GM18861 (cell line): Measurements from ENCODE around the gene RIPOR2.
"Not testable (repeated sequence)": the region's sequence is repeated elsewhere in the genome, so short reads cannot be mapped to it uniquely, and the experiment has no call there.

Source experiments
- ATAC-seq: cut with Tn5 transposase; IDR thresholded peaks from one replicate; pipeline ENCODE4 v1.9.1; 2021; ENCODE audit not compliant: unreplicated experiment

The RIPOR2 gene

DNA sequence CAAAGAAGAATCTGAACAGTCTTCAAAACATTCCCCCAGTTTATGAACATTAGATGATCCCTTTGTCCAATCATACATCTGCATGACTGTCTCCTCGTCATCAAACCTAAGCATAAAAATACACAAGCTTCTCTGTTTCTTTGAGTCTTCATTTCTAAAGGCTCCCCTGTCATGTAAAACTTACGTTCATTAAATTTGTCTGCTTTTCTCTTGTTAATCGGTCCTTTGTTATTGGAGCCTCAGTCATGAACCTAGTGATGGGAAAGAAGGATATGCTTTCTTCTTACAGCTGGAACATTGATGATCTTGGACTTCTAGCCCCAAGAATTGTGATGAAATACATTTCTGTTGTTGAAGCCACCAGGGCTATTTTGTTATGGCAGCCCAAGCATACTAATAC is 18.0 kb upstream of the RIPOR2 start:
- no peak for ATAC-seq

DNA sequence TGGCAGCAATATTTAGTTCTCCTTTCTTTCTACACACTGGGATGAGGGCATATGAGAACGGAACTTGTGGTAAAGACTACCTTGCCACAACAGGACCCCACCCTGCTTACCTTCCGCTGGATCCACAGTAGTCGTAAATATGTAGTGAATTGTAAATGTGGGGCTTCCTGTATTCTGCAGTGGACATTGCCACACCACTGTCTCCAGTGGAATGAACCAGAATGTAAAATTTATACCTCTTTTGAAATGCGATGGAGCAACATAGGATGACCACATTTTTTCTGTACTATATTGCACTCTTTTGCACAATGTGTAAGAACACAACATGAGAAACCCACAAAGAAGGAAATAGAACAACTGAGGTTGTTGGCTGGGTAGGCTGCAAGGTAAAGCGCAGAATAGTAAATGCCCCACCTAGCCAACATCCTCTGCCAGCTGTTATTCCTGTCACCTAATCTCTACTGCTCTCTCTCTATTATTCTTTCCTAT is 16.1 kb upstream of the RIPOR2 start:
- ATAC-seq = no peak

DNA sequence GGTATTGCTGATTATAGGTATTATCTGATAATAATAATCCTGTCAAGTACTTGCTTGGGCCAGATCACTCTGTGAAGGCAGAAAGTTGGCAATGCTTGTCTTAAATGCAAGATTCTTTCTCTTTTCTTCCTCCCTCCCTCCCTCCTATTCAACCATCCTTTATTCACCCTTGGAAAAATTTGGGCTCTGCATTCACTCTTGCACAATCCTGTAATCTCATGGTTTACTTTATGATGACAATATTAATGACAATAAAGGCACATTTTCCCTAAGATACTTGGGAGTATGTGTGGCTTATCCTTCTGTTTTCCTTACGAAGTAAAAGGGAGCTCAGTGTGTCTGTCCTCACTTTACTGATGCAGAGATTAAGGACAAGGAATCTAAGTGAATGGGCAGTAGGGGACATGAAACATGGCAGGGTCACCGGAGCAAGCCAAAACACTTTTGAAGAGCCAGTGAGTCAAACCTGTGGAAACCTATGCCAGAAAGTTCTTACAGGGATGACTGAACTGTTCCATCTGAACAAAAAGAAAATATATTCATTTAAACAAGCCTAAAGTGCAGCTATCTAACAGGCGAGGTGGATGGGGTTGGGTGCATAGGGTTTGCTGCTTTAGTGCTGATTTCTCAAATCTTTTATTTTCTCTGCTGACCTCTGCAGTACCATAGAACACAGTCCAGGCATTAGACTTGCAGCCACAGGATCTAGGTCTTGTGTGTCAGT is 14.6 kb upstream of the RIPOR2 start:
- ATAC-seq = no peak

DNA sequence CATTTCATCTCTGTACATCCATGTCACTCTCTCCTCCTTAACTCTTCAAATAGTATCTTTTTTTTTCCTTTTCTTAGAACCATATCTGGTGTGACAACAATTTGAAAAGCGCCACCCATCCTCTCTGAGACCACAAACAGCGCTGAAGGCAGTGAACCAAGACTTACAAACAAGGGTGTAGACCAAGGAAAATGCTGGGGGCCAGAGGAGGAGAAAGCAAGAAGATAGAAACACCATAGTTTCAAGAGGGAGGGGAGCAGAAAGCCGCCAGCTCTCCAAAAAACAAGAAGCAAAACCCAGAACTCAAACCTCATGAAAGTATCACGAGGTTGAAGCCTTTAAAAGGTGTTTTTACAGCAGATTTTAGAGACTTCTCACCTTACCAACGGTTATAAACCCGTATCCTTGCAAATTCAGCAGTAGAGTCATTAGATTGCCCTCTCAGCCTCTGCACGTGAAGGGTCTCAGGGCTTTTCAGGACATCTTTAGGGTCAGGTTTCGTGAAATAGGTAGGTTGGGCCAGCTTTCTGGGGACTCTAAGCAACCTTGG is 13.3 kb upstream of the RIPOR2 start:
- peak; percentile 86 for ATAC-seq

DNA sequence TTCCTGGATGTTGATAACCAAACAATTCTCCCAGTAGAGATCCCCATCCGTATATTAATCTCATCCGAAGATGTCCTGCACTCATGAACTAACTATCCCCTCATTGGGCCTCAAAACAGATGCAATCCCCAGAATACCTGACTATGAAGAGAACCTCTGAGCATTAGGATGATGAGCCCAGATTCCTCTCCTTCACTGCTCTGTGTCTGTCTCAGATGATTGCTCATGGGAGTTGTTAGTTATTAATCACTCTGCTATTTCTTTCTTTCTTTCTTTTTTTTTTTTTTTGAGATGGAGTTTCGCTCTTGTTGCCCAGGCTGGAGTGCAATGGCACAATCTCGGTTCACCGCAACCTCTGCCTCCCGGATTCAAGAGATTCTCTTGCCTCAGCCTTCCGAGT is 12.5 kb upstream of the RIPOR2 start:
- ATAC-seq = not testable (repeated sequence)

DNA sequence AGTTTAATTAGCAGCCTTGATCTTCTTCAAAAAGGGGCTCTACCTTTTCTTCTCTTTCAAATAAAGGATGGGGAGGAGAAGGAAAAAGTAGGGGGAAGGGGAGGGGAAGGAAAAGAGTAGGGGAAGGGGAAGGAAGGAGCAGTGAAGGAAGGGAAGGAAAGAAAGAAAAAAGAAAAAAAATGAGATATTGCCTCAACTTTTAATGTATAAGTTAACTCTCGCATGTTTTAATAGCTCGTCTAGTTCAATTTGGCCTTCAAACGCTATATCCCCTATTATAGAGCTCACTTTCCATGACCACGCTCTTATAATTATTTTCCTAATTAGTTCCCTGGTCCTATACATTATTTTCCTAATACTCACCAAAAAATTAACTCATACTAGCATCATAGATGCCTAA is 11.9 kb upstream of the RIPOR2 start:
- ATAC-seq = no peak

DNA sequence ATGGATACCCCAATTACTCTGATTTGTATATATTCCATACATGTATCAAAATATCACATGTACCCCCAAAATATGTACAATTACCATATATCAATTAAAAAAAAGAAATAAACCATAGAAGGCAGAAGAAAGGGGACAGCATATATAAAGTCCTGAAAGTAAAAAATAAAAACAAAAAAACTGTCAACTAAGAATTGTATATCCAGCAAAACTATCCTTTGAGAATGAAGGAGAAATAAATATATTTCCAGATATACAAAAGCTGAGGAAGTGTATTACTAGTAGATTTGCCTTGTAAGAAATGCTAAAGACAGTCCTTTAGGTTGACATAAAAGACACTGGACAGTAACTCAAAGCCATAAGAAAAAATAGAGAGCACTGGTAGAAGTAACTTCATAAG is 9.3 kb upstream of the RIPOR2 start:
- ATAC-seq = no peak

DNA sequence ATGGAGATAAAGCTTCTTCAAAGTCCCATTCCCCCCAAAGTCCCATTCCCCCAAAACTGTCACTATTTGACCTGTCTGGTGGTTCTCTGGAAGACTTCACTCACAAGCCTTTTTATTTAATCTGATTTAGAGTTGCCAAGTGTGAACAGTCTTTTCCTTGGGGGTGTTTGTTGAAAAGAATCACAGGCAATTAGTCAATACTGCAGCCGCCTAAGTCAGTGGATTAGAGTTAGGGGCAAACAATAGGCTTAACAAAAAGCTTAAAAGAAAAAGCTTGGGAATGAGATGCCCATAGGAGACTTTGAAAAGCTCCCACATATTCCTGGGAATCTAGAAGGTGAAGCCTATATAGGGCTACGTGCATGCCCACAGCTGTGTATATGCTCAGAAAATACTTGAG is 8.0 kb upstream of the RIPOR2 start:
- no peak for ATAC-seq

DNA sequence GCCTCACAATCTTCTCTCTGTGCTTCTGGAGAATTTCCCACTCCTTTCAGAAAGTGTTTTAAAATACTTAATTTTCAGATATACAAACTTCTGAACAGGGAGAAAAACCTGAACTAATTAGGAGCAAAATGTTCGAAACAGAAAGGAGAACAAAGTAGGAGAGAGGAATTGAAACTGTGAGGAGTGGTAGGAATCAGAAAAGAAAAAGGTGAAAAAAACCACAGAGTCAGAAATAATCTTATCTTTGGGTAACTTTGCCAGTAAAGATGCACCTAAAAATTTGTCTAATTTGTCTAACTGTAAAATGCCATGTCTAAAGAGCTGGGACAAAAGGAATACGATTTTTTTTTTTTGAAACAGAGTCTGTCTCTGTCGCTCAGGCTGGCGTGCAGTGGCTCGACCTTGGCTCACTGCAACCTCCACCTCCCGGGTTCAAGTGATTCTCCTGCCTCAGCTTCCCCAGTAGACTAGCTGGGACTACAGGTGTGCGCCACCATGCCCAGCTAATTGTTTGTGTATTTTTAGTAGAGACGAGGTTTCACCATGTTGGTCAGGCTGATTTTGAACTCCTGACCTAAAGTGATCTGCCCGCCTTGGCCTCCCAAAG is 4.7 kb upstream of the RIPOR2 start:
- no peak for ATAC-seq

DNA sequence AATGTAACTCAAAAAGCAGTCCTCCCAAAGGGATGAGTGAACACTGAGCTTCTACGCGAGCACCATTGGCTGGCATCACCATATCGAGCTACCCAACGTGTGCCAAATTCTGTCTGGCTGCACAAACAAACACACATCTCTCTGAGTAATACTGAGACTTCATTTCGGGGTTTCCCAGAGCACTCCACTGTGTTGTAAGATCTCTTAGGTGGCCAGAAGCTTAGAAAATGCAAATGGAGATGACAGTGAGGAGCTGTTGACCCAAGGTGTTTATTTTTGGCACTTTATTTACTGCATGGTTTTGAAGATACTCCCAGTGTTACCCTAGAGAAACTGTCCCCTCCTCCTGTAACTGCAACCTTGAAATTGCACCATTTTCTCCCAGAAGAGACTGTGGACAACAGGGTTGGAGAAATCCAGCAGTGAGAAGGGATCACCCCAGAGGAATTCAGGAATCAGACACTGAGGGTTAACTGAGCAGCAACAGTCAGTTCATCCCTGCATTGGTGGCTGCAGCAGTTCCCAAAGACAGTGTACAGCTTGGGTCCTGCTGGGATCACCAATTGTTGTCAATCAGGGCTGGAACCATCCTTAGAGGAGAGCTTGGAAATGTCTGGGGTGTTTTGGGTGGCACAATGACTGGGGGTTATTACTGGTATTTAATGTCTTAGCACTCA is 1.0 kb upstream of the RIPOR2 start:
- ATAC-seq = peak; percentile 67

DNA sequence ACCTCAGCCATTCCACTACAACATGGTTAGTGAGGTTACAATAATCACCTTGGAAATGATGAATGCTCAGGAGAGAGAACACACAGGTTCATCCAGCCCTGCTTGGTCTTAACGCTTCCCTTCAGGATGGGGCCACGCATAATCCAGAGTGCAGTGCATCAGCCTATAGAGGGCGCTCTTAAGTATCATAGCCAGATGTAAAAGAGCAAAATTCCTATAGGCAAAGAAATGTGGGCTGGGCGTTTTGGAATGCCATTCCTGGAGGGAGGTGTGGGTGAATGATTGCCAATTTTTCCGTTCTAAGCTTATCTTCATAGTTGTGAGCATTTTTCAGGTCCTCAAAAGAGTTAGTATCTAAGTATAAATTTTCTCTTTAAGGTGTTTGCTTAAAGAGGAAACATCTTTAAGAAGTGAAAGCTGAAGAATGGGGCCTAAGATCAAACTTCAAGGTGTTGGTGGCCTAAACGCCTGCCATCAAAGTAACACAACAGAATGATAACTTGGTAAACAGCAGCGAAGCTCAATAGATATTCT is 1.8 kb downstream of the RIPOR2 start:
- ATAC-seq = no peak

DNA sequence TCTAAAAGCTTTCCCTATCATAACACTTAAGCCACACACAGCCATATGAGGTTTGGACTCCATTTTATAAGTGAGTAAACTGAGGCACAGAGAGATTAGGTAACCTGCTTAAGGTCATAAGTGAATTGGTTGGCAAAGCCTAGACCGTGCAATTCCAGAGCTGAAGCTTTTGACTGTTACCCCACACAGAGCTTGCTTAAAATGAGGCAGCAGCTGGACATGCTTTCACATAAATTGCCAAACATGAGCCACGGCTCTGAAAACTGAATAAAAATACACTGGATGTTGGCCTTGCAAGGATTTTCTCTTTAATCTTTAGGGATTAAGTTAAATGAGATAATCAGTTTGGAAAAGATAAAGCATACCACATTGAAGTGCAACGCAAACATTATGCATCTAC is 2.5 kb downstream of the RIPOR2 start:
- ATAC-seq = no peak

DNA sequence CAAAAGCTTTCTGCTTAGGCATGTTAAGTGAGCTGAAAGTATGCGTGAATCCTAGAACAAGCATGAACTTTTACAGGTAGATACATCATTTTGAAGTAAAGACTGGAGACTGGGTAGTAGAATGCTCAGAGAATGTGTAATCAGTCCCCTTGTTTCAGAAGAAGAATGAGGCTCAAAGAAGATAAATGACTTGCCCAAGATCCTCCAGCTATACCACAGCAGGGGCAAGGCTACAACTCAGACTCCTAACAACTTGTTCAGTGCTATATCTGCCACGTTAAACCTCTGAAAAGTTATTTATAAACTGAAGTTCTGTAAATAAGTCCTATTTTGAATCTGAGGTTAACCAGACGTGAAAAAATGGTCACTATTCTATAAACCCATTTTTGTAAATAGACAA is 2.9 kb downstream of the RIPOR2 start:
- ATAC-seq = peak; percentile 26

DNA sequence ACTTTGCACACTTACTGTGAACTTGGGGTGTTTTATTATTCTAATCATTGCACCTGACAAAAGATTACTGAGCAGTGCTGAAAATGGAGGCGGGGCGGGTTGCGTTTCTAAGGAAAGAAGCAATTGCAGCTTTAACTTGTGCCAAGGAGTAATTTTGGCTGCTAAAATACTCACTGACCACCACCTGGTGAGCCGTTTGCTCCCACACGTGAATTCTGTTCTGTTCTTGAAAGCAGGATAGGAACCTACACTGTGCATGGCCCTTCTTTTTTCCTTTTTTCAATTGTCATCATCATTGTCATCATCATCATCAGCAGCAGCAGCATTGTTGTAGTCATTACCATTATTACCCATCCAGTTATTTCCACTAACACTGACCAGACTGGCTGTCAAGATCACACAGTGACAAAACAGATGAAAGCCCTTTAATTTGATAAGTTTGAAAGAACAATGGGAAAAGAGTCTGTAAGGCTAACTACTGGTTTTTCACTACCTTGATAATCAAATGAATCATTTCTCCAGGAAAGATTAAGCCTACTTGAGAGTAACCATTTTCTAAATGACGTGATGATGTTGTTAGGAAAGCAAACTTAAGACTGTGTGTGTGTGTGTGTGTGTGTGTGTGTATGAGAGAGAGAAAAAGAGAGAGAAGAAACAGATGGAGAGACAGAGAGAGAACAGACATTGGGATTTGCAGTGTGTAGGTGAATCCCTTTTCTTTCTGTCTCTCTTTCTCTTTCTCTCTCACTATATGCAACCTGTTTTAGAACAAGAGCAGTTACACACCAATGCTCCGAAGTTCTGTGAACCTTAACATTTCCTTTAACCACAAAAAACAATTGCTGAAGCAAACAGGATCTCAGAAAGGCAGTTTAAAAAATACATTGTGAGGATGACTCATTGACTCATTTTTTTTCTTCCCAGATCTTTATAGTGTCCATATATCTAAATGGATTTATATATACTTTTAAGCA is 3.8 kb downstream of the RIPOR2 start:
- ATAC-seq = peak; percentile 22

DNA sequence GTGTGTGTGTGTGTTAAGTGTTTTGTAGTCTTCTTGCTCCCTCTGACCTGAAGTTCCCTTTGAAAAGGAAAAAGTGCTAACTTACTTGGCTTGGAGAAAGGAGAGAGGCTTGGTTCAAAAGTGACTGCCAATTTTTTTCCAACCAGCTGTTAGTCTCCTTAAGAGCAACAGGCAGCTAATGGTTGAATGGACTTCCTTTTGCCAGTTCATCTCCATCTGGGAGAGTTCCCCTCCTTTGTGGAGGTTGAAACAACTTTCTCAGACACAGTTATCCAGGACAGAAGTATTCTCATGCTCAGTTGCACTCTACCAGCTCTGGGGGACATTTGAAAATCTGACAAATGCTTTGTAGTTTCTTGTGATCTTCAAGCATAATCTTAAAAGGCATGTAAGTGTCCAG is 4.5 kb downstream of the RIPOR2 start:
- no peak for ATAC-seq

DNA sequence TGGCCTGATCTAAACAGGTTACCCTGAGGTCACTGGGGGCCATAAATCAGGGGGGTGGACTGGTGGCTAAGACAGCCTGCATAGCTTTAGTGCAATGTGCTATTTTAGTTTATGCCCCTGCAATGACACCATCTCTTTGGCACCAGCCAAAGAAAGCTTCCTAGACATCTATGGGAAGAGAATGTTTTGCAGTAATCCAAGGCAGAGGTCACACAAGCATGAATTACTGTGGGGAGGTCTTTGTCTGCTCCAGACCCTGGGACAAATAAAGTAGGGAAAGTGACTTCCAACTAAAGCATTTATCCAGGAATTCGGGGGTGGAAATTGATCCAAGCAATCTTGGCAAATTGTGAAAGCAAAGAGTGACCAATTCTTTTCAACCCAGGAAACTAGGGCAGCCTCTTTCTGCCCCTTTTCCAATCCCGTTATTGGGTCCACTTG is 5.3 kb downstream of the RIPOR2 start:
- ATAC-seq = no peak

DNA sequence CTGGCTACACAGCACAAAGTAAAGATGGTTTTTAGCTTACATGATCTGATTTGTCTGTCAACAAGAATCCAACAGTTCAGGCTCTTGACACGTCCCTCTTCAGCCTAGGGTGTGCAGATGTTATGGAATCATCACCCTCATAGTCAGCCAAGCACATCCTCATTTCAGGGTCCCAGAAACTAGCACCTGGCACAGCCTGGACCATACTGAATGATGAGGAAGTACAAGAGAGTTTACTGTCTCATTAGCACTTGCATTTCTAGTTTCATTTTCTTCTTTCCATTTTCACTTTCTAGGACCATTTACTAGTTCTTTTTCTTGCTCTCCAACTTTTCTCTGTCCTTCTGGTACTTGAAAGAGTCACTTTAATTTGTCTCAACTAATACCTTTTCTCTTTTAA is 6.5 kb downstream of the RIPOR2 start:
- ATAC-seq = peak; percentile 33

DNA sequence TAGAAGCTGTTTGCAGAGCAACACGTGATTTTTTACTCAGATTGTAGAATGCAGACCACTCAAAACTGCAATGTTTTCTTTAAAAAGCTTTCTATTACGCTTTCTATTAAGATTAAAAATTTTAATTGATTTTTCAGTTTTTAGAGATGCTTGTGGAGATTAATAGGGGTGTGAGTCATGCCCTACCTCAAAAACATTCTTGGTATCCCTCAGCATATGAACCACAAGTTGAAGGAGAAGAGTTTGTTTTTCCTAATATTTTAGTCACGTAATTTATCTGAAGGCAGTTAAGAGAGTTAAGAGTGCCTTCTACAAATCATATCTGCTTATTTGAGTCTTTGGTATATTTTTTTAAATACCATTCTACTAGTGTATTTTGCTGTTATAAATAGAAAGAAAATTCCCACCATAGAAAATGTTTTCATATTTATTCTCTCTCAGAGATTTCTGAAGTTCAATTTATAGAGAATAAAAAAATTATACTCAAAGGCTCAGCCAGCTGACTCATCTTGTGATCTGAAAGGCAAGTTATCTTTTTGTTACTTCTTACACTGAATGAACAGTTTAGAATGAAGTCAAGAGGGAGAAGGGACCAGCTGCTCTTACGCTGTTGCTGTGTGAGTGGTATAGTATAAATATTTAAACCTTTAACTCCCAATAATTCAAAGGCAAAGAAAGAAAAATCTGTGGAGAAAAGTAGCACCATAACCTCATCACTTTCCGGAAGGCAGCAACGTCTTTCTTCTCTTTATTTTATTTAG is 7.6 kb downstream of the RIPOR2 start:
- ATAC-seq = no peak

DNA sequence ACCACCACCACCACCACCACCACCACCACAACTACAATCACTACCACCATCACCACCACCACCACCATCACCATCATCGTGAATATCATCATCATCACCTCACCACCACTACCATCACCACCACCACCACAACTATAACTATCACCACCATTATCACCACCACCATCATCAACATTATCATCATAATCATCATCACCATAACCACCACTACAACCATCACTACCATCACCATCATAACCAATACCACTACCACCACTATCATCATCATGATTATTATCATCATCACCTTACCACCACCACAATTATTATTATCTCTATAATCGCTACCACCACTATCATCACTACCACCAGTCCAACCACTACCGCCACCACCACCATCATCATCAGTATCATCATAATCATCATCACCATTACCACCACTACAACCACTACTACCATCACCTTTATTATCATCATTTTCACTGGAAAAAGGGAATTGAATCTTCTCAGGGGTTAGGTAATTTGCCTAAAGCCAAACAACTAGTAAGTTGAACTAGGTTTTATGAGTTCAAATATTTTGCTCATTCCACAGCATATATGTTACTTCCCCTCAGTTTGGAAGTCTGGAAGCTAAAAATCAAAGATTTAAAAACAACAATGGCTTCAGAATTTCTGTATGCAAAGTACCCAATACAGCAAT is 8.3 kb downstream of the RIPOR2 start:
- ATAC-seq = no peak
